Measurements from ENCODE around the gene PPP5C.

PPP5C gene

GRCh38 chr19:46351241-46352041, 4.6 kb downstream of the PPP5C start:
- H4K20me1 ChIP-seq (ENCODE audit: insufficient read depth, low read length, poor library complexity, severe bottlenecking): peaks cover 39% of the 10 kb centered on the region
- peaks cover 68% of the 10 kb centered on the region for H3K79me2 ChIP-seq (ENCODE audit: insufficient read depth, low read length)
- H3K4me2 ChIP-seq (ENCODE audit: low read depth, low read length, poor library complexity, severe bottlenecking): peak overlapping the region; percentile 98
- H3K9me2 ChIP-seq (replicated peaks; ENCODE audit: low read depth, low read length): no peaks in the 10 kb centered on the region
- no peaks in the 10 kb centered on the region for H3K27me3 ChIP-seq (ENCODE audit: insufficient read depth, low read length, poor library complexity, severe bottlenecking)
- H3K9me3 ChIP-seq (ENCODE audit: insufficient read depth, low read depth, low read length): no peaks in the 10 kb centered on the region
- peaks cover 48% of the 10 kb centered on the region for H3K4me1 ChIP-seq (ENCODE audit: insufficient read depth, low read length, poor library complexity, severe bottlenecking)
- peak overlapping the region; percentile 100 for H3K4me3 ChIP-seq (ENCODE audit: low read length, poor library complexity, severe bottlenecking)
- TF ChIP-seq EZH2phosphoT487 (IDR thresholded peaks at IDR 0.05; ENCODE audit: borderline replicate concordance): no peak
- TF ChIP-seq CTCF (conservative IDR thresholded peaks at IDR 0.05; ENCODE audit: low read length): no peak
- H3K36me3 ChIP-seq (ENCODE audit: insufficient read depth, low read length): peaks cover 31% of the 10 kb centered on the region
- peak overlapping the region; percentile 45 for H3K9ac ChIP-seq (ENCODE audit: low read depth, low read length, poor library complexity, severe bottlenecking)
- H3F3A ChIP-seq (ENCODE audit: low read depth): no peaks in the 10 kb centered on the region
- H2AFZ ChIP-seq (ENCODE audit: low read length): no peak overlapping the region

GRCh38 chr19:46353730-46354528, 7.0 kb downstream of the PPP5C start:
- Histone ChIP-seq H2AFZ (ENCODE audit: low read length) (no peak overlapping the region), H4K20me1 (ENCODE audit: insufficient read depth, low read length, poor library complexity, severe bottlenecking) (peaks cover 36% of the 10 kb centered on the region), H3K9me2 (replicated peaks; ENCODE audit: low read depth, low read length) (no peaks in the 10 kb centered on the region), H3K4me2 (ENCODE audit: low read depth, low read length, poor library complexity, severe bottlenecking) (no peak overlapping the region), H3K4me1 (ENCODE audit: insufficient read depth, low read length, poor library complexity, severe bottlenecking) (peaks cover 31% of the 10 kb centered on the region), H3K9ac (ENCODE audit: low read depth, low read length, poor library complexity, severe bottlenecking) (no peak overlapping the region), H3F3A (ENCODE audit: low read depth) (no peaks in the 10 kb centered on the region), H3K27me3 (ENCODE audit: insufficient read depth, low read length, poor library complexity, severe bottlenecking) (no peaks in the 10 kb centered on the region), H3K36me3 (ENCODE audit: insufficient read depth, low read length) (peaks cover 42% of the 10 kb centered on the region; the same call in 1 of the 2 replicates), H3K4me3 (ENCODE audit: low read length, poor library complexity, severe bottlenecking) (no peak overlapping the region), H3K79me2 (ENCODE audit: insufficient read depth, low read length) (peaks cover 52% of the 10 kb centered on the region), H3K9me3 (ENCODE audit: insufficient read depth, low read depth, low read length) (no peaks in the 10 kb centered on the region)
- TF ChIP-seq EZH2phosphoT487 (IDR thresholded peaks at IDR 0.05; ENCODE audit: borderline replicate concordance): no peak
- TF ChIP-seq CTCF (conservative IDR thresholded peaks at IDR 0.05; ENCODE audit: low read length): no peak

- no peaks in the 10 kb centered on the region for H3K9me3 ChIP-seq (ENCODE audit: insufficient read depth, low read depth, low read length)
- H3K9me2 ChIP-seq (replicated peaks; ENCODE audit: low read depth, low read length): no peaks in the 10 kb centered on the region
- H4K20me1 ChIP-seq (ENCODE audit: insufficient read depth, low read length, poor library complexity, severe bottlenecking): peaks cover 39% of the 10 kb centered on the region
- no peak overlapping the region for H3K4me3 ChIP-seq (ENCODE audit: low read length, poor library complexity, severe bottlenecking)
- H3K36me3 ChIP-seq (ENCODE audit: insufficient read depth, low read length): peaks cover 45% of the 10 kb centered on the region; the same call in 1 of the 2 replicates
- no peaks in the 10 kb centered on the region for H3K27me3 ChIP-seq (ENCODE audit: insufficient read depth, low read length, poor library complexity, severe bottlenecking)
- no peak for TF ChIP-seq EZH2phosphoT487 (IDR thresholded peaks at IDR 0.05; ENCODE audit: borderline replicate concordance)
- no peak for TF ChIP-seq CTCF (conservative IDR thresholded peaks at IDR 0.05; ENCODE audit: low read length)
- H3F3A ChIP-seq (ENCODE audit: low read depth): no peaks in the 10 kb centered on the region
- no peak overlapping the region for H2AFZ ChIP-seq (ENCODE audit: low read length)
- peaks cover 17% of the 10 kb centered on the region for H3K4me1 ChIP-seq (ENCODE audit: insufficient read depth, low read length, poor library complexity, severe bottlenecking)
- H3K79me2 ChIP-seq (ENCODE audit: insufficient read depth, low read length): peaks cover 43% of the 10 kb centered on the region
- H3K9ac ChIP-seq (ENCODE audit: low read depth, low read length, poor library complexity, severe bottlenecking): no peak overlapping the region
- no peak overlapping the region for H3K4me2 ChIP-seq (ENCODE audit: low read depth, low read length, poor library complexity, severe bottlenecking)
Measured at GRCh38 chr19:46355234-46356148, 8.6 kb downstream of the PPP5C start.
